HepG2 (cell line): ENCODE data around the gene KIF3C. TPM values are rescaled to one million over a fixed set of nuclear protein-coding genes. Genes with fewer than 3 reads are reported as not detected.
A peak's percentile ranks its signal among the peaks of the same experiment; 100 is the strongest.

Source experiments
- ATRX ChIP-seq: sonication (generic); formaldehyde crosslinking; IDR thresholded peaks from 2 replicates; pipeline ENCODE4 v1.4.0; 2020; ENCODE audit warnings: missing genetic modification reagents, borderline replicate concordance
- GZF1 ChIP-seq: sonication (generic); formaldehyde crosslinking; IDR thresholded peaks from 2 replicates; pipeline ENCODE4 v1.5.1; 2020; ENCODE audit warnings: mild to moderate bottlenecking, missing genetic modification reagents
- MXD4 ChIP-seq: IDR thresholded peaks from 2 replicates; pipeline ENCODE4 v1.6.1; 2016; ENCODE audit warnings: mild to moderate bottlenecking, missing biosample characterization, missing genetic modification reagents
- NFE2 ChIP-seq: sonication (generic); formaldehyde crosslinking; IDR thresholded peaks from 2 replicates; pipeline ENCODE4 v1.4.0; 2020; ENCODE audit warnings: missing genetic modification reagents
- SAP130 ChIP-seq: IDR thresholded peaks from 2 replicates; pipeline ENCODE4 v1.6.1; 2016; ENCODE audit warnings: low read depth
- YEATS2 ChIP-seq: sonication (generic); formaldehyde crosslinking; IDR thresholded peaks from 2 replicates; pipeline ENCODE4 v1.4.0; 2020; ENCODE audit warnings: missing genetic modification reagents, borderline replicate concordance
- ZFP41 ChIP-seq: sonication (generic); formaldehyde crosslinking; IDR thresholded peaks from 2 replicates; pipeline ENCODE4 v1.4.0; 2020; ENCODE audit warnings: mild to moderate bottlenecking, missing genetic modification reagents, borderline replicate concordance
- ZFY ChIP-seq: sonication (generic); formaldehyde crosslinking; IDR thresholded peaks from 2 replicates; pipeline ENCODE4 v1.4.0; 2020; ENCODE audit warnings: missing genetic modification reagents
- ZNF205 ChIP-seq: IDR thresholded peaks from 2 replicates; pipeline ENCODE4 v1.6.1; 2018; ENCODE audit warnings: missing biosample characterization, missing genetic modification reagents
- ZNF343 ChIP-seq: sonication (generic); formaldehyde crosslinking; IDR thresholded peaks from 2 replicates; pipeline ENCODE4 v1.4.0; 2020; ENCODE audit warnings: mild to moderate bottlenecking, missing genetic modification reagents
- ZNF781 ChIP-seq: sonication (generic); formaldehyde crosslinking; IDR thresholded peaks from 2 replicates; pipeline ENCODE4 v1.5.1; 2020; ENCODE audit warnings: borderline replicate concordance, mild to moderate bottlenecking, missing genetic modification reagents; ENCODE audit errors: not compliant biosample characterization
- polyA plus RNA-seq, 8 experiments: library from polyadenylated mRNA; depleted of rRNA in 3 of 8; stranded (reverse) in 7 of 8; unstranded in 1 of 8; fragments of >200 nt; fragmentation: Illumina TruSeq in 4 of 8; extraction: Trizol in 4 of 8; gene quantifications; 2 replicates each; pipeline versions ENCODE4 v1.2.1 to v1.2.3, GENCODE V29; 2011 to 2016; ENCODE audit warnings: low read depth in 4 of 8, missing spikeins in 1 of 8, mixed read lengths in 1 of 8; ENCODE audit not compliant: insufficient read depth in 1 of 8
- total RNA-seq, 5 experiments: library from RNA; depleted of rRNA; stranded (reverse); fragments of >200 nt; fragmentation: Illumina TruSeq; extraction: Trizol; gene quantifications; 2 replicates each; pipeline ENCODE4 v1.2.3, GENCODE V29; 2016; ENCODE audit warnings: low read depth in 1 of 5
- TF ChIP-seq, protein P1 (sequence below): sonication (generic); formaldehyde crosslinking; IDR thresholded peaks from 2 replicates; pipeline ENCODE4 v1.9.0; 2021; ENCODE audit warnings: missing genetic modification reagents, borderline replicate concordance
- TF ChIP-seq, protein P2 (sequence below): sonication (generic); formaldehyde crosslinking; conservative IDR thresholded peaks from 2 replicates; pipeline ENCODE4 v1.8.0; 2022; ENCODE audit warnings: low read depth, missing genetic modification reagents
- TF ChIP-seq, protein P3 (sequence below): sonication (generic); formaldehyde crosslinking; IDR thresholded peaks from 2 replicates; pipeline ENCODE4 v1.4.0; 2020; ENCODE audit warnings: missing genetic modification reagents
- TF ChIP-seq, protein P4 (sequence below): sonication (generic); formaldehyde crosslinking; IDR thresholded peaks from 2 replicates; pipeline ENCODE4 v1.5.1; 2020; ENCODE audit warnings: missing genetic modification reagents, mild to moderate bottlenecking, borderline replicate concordance
- TF ChIP-seq, protein P5 (sequence below): sonication (generic); formaldehyde crosslinking; IDR thresholded peaks from 2 replicates; pipeline ENCODE4 v1.5.0; 2020; ENCODE audit warnings: mild to moderate bottlenecking, low read depth, missing genetic modification reagents, borderline replicate concordance
- TF ChIP-seq, protein P6 (sequence below): sonication (generic); formaldehyde crosslinking; IDR thresholded peaks from 2 replicates; pipeline ENCODE4 v1.8.0; 2022; ENCODE audit warnings: mild to moderate bottlenecking, missing genetic modification reagents; ENCODE audit not compliant: insufficient replicate concordance

Gene KIF3C
- total and polyA plus RNA-seq, 2 of the 13 experiments (the other 11 are each of a cell fraction or from before 2014, with no cell fraction given) = 3.6 to 4.9 TPM

DNA sequence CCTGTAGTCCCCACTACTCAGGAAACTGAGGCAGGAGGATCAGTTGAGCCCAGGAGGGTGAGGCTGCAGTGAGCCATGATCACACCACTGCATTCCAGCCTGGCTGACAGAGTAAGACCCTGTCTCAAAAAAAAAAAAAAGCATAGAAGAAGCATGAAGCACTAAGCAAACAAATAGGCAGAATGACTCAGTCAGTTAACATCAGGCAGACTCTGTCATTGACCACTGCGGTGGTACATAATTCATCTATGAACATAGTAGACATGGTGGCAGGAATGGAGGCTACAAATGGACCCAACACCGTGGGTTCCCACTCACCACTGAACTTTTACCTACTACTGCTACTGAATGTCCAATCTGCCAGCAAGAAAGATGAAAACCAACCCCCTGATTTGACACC, 96.4 kb downstream of the KIF3C start (continued):
- TF ChIP-seq, protein P1, sequence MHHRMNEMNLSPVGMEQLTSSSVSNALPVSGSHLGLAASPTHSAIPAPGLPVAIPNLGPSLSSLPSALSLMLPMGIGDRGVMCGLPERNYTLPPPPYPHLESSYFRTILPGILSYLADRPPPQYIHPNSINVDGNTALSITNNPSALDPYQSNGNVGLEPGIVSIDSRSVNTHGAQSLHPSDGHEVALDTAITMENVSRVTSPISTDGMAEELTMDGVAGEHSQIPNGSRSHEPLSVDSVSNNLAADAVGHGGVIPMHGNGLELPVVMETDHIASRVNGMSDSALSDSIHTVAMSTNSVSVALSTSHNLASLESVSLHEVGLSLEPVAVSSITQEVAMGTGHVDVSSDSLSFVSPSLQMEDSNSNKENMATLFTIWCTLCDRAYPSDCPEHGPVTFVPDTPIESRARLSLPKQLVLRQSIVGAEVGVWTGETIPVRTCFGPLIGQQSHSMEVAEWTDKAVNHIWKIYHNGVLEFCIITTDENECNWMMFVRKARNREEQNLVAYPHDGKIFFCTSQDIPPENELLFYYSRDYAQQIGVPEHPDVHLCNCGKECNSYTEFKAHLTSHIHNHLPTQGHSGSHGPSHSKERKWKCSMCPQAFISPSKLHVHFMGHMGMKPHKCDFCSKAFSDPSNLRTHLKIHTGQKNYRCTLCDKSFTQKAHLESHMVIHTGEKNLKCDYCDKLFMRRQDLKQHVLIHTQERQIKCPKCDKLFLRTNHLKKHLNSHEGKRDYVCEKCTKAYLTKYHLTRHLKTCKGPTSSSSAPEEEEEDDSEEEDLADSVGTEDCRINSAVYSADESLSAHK (CRISPR knock-in tag) = no peak
- TF ChIP-seq NFE2 (CRISPR knock-in tag) = 0 out of 2 replicates have a peak, but pooled peaks have one; percentile 21
- TF ChIP-seq, protein P2, sequence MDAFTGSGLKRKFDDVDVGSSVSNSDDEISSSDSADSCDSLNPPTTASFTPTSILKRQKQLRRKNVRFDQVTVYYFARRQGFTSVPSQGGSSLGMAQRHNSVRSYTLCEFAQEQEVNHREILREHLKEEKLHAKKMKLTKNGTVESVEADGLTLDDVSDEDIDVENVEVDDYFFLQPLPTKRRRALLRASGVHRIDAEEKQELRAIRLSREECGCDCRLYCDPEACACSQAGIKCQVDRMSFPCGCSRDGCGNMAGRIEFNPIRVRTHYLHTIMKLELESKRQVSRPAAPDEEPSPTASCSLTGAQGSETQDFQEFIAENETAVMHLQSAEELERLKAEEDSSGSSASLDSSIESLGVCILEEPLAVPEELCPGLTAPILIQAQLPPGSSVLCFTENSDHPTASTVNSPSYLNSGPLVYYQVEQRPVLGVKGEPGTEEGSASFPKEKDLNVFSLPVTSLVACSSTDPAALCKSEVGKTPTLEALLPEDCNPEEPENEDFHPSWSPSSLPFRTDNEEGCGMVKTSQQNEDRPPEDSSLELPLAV (CRISPR knock-in tag) = no peak
- no peak for TF ChIP-seq ZFP41 (CRISPR knock-in tag)
- no peak for TF ChIP-seq ZFY (CRISPR knock-in tag)
- TF ChIP-seq MXD4 = no peak
- no peak for TF ChIP-seq ZNF343
- no peak for TF ChIP-seq GZF1
- no peak; the same call in 1 of the 2 replicates for TF ChIP-seq ZNF205
- TF ChIP-seq, protein P3, sequence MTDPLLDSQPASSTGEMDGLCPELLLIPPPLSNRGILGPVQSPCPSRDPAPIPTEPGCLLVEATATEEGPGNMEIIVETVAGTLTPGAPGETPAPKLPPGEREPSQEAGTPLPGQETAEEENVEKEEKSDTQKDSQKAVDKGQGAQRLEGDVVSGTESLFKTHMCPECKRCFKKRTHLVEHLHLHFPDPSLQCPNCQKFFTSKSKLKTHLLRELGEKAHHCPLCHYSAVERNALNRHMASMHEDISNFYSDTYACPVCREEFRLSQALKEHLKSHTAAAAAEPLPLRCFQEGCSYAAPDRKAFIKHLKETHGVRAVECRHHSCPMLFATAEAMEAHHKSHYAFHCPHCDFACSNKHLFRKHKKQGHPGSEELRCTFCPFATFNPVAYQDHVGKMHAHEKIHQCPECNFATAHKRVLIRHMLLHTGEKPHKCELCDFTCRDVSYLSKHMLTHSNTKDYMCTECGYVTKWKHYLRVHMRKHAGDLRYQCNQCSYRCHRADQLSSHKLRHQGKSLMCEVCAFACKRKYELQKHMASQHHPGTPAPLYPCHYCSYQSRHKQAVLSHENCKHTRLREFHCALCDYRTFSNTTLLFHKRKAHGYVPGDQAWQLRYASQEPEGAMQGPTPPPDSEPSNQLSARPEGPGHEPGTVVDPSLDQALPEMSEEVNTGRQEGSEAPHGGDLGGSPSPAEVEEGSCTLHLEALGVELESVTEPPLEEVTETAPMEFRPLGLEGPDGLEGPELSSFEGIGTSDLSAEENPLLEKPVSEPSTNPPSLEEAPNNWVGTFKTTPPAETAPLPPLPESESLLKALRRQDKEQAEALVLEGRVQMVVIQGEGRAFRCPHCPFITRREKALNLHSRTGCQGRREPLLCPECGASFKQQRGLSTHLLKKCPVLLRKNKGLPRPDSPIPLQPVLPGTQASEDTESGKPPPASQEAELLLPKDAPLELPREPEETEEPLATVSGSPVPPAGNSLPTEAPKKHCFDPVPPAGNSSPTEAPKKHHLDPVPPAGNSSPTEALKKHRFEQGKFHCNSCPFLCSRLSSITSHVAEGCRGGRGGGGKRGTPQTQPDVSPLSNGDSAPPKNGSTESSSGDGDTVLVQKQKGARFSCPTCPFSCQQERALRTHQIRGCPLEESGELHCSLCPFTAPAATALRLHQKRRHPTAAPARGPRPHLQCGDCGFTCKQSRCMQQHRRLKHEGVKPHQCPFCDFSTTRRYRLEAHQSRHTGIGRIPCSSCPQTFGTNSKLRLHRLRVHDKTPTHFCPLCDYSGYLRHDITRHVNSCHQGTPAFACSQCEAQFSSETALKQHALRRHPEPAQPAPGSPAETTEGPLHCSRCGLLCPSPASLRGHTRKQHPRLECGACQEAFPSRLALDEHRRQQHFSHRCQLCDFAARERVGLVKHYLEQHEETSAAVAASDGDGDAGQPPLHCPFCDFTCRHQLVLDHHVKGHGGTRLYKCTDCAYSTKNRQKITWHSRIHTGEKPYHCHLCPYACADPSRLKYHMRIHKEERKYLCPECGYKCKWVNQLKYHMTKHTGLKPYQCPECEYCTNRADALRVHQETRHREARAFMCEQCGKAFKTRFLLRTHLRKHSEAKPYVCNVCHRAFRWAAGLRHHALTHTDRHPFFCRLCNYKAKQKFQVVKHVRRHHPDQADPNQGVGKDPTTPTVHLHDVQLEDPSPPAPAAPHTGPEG (CRISPR knock-in tag) = no peak
- no peak for TF ChIP-seq ZNF781 (CRISPR knock-in tag)
- TF ChIP-seq, protein P4, sequence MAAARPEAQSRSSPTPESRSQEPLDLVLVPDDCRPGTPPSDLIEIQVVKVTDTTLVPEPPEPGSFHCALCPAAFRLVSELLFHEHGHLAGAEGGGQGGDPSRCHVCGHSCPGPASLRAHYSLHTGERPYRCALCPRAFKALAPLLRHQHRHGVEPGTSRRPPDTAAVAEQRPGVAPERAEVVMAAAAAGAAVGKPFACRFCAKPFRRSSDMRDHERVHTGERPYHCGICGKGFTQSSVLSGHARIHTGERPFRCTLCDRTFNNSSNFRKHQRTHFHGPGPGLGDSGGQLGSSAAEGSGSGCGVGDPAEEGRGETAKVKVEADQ (CRISPR knock-in tag) = no peak
- TF ChIP-seq SAP130 (CRISPR knock-in tag) = peak; percentile 73
- TF ChIP-seq, protein P5, sequence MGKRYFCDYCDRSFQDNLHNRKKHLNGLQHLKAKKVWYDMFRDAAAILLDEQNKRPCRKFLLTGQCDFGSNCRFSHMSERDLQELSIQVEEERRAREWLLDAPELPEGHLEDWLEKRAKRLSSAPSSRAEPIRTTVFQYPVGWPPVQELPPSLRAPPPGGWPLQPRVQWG = no peak
- 0 out of 2 replicates have a peak, but pooled peaks have one; percentile 12 for TF ChIP-seq YEATS2 (CRISPR knock-in tag)
- TF ChIP-seq ATRX (CRISPR knock-in tag) = no peak
- TF ChIP-seq, protein P6, sequence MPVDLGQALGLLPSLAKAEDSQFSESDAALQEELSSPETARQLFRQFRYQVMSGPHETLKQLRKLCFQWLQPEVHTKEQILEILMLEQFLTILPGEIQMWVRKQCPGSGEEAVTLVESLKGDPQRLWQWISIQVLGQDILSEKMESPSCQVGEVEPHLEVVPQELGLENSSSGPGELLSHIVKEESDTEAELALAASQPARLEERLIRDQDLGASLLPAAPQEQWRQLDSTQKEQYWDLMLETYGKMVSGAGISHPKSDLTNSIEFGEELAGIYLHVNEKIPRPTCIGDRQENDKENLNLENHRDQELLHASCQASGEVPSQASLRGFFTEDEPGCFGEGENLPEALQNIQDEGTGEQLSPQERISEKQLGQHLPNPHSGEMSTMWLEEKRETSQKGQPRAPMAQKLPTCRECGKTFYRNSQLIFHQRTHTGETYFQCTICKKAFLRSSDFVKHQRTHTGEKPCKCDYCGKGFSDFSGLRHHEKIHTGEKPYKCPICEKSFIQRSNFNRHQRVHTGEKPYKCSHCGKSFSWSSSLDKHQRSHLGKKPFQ (CRISPR knock-in tag) = peak; percentile 77
